ENCODE results near the gene SINHCAF.

DNA sequence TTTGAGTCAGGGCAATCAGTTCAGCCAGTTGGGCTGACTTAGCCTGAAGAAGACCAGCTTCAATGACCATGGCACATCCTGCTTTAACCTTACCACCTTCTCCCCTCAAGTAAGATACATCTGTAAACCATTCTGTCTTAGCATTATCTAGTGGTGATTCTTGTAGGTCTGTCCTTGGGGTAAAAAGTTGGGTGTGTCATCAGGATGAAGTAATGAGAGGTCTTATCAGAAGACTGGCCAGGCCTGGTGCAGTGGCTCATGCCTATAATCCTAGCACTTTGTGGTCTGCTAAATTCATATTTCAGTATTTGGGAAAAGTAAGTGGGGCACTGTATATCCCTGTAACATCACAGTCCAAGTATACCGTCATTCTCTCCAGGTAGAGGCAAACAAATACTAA is 19.1 kb downstream of the SINHCAF start:
- TF ChIP-seq, protein P1, sequence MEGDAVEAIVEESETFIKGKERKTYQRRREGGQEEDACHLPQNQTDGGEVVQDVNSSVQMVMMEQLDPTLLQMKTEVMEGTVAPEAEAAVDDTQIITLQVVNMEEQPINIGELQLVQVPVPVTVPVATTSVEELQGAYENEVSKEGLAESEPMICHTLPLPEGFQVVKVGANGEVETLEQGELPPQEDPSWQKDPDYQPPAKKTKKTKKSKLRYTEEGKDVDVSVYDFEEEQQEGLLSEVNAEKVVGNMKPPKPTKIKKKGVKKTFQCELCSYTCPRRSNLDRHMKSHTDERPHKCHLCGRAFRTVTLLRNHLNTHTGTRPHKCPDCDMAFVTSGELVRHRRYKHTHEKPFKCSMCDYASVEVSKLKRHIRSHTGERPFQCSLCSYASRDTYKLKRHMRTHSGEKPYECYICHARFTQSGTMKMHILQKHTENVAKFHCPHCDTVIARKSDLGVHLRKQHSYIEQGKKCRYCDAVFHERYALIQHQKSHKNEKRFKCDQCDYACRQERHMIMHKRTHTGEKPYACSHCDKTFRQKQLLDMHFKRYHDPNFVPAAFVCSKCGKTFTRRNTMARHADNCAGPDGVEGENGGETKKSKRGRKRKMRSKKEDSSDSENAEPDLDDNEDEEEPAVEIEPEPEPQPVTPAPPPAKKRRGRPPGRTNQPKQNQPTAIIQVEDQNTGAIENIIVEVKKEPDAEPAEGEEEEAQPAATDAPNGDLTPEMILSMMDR (IDR thresholded peaks at IDR 0.05; ENCODE audit: low read length), result no peak
- no peak for TF ChIP-seq EZH2 (IDR thresholded peaks at IDR 0.05; ENCODE audit: borderline replicate concordance, low read length)
